MM.1S (cell line): ENCODE results near the gene EIF4EBP2.

Experiments used
- CTCF ChIP-seq: fragments of 300-600 bp; sonication (generic); IDR thresholded peaks from 2 replicates; pipeline ENCODE4 v1.5.1; 2016; ENCODE audit warnings: antibody characterized with exemption, low read length, mixed read lengths
- EZH2 ChIP-seq: fragments of 300-600 bp; sonication (generic); optimal IDR thresholded peaks from 2 replicates; pipeline ENCODE3; 2017; ENCODE audit warnings: low read depth, mild to moderate bottlenecking, antibody characterized with exemption, low read length, mixed read lengths

- no peak for TF ChIP-seq CTCF
- TF ChIP-seq EZH2: no peak
Measured at GRCh38 chr10:70432101-70432500, 28.2 kb downstream of the EIF4EBP2 start.
